Prostate gland (tissue), 2 donors: ENCODE results near the gene SOX5. TPM values are rescaled to one million over a fixed set of nuclear protein-coding genes. Genes with fewer than 3 reads are reported as not detected.

Source experiments
- DNase-seq: peaks from one replicate; pipeline ENCODE4 v3.0.0-alpha.2; 2019; ENCODE audit warnings: low spot score
- H3K27ac ChIP-seq, 2 donors: fragments of 200-600 bp; sonication (generic); 2 replicates each; pipeline ENCODE4 v1.5.1; 2017 to 2019
- H3K27me3 ChIP-seq: fragments of 200-600 bp; sonication (generic); replicated peaks from 2 replicates; pipeline ENCODE4 v1.5.1; 2019; ENCODE audit not compliant: insufficient read depth
- H3K36me3 ChIP-seq, 2 donors: fragments of 200-600 bp; sonication (generic); 1 replicate in 1 of 2; 2 replicates in 1 of 2; pipeline versions ENCODE4 v1.5.1 to v1.8.1; 2017 to 2019
- H3K4me1 ChIP-seq: fragments of 200-600 bp; sonication (generic); replicated peaks from 2 replicates; pipeline ENCODE4 v1.5.1; 2019
- H3K4me3 ChIP-seq, 2 donors: fragments of 200-600 bp; sonication (generic); 2 replicates each; pipeline ENCODE4 v1.5.1; 2017 to 2019
- H3K9me3 ChIP-seq: fragments of 200-600 bp; sonication (generic); 2 replicates; pipeline ENCODE4 v1.5.1; 2017
- CTCF ChIP-seq, 4 experiments: fragments of 200-600 bp in 2 of 4; fragments of 450-650 bp in 2 of 4; sonication (generic) in 2 of 4; IDR thresholded peaks; 1 replicate in 3 of 4; 2 replicates in 1 of 4; pipeline ENCODE4 v1.5.1; 2016 to 2019; ENCODE audit warnings: antibody characterized with exemption in 4 of 4, mild to moderate bottlenecking in 2 of 4, moderate library complexity in 2 of 4
- POLR2A ChIP-seq: fragments of 450-650 bp; IDR thresholded peaks from one replicate; pipeline ENCODE4 v1.6.1; 2016; ENCODE audit warnings: antibody characterized with exemption, mild to moderate bottlenecking
- POLR2AphosphoS5 ChIP-seq: sonication (generic); formaldehyde crosslinking; IDR thresholded peaks from one replicate; pipeline ENCODE4 v1.6.1; 2017; ENCODE audit warnings: antibody characterized with exemption
- WGBS: methylation state at CpG from one replicate; pipeline ENCODE4 v1.1.5; 2018; 5-methylcytosine and 5-hydroxymethylcytosine counted together
- intact Hi-C: fragments of 100-400 bp; cut with DNase I; formaldehyde crosslinking; loops from one replicate; pipeline ENCODE4 v1.14.2; 2022
- total RNA-seq, 2 donors: library from RNA; depleted of rRNA; stranded (reverse); fragments of >200 nt; gene quantifications; one replicate each; pipeline ENCODE4 v1.1.0, GENCODE V29; 2016

SOX5 gene
- total RNA-seq, 2 donors from 2014 or later: 3.7 to 7.8 TPM

GRCh38 chr12:23763724-23764123, 185.7 kb downstream of the SOX5 start:
- intact Hi-C loops: no loop called here
- 92% methylated on average over 1 of the region's 1 CpG for WGBS
- H3K27ac ChIP-seq: no peak overlapping the region

DNA sequence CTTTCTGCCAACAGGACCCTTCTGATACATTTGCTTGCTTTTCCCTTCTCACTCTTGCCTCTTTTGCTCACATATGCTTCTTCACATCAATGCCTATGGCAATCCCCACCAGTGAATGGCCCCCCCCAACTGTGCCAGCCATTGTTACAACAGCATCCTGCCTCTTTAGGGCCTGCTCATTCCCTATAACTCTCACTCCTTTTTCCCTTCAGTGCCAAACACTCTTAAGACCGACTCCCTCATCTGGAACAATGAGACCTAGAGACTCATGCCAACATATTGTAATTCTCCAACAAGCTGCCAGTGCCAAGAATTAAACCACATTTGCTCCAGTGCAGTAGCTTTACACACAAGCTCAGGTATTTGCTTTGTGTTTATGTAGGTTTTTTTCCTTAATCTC, 189.0 kb downstream of the SOX5 start:
- TF ChIP-seq CTCF (IDR thresholded peaks at IDR 0.05) (no peak), POLR2AphosphoS5 (no peak), POLR2A (no peak)
- DNase-seq: no peak
- intact Hi-C loops: no loop called here
- no peaks in the 10 kb centered on the region for H3K4me1 ChIP-seq
- H3K36me3 ChIP-seq: no peaks in the 10 kb centered on the region
- no peaks in the 10 kb centered on the region for H3K9me3 ChIP-seq
- H3K27me3 ChIP-seq: no peaks in the 10 kb centered on the region
- 19% methylated on average over 1 of the region's 1 CpG for WGBS
- no peak overlapping the region for H3K27ac ChIP-seq
- H3K4me3 ChIP-seq: no peak overlapping the region

More at GRCh38 chr12:23763724-23764123, 185.7 kb downstream of the SOX5 start:
- H3K4me3 ChIP-seq: no peak overlapping the region
- no peaks in the 10 kb centered on the region for H3K9me3 ChIP-seq
- TF ChIP-seq POLR2A: no peak
- TF ChIP-seq POLR2AphosphoS5: no peak
- no peak for TF ChIP-seq CTCF (IDR thresholded peaks at IDR 0.05)
- no peaks in the 10 kb centered on the region for H3K4me1 ChIP-seq
- no peaks in the 10 kb centered on the region for H3K27me3 ChIP-seq
- no peaks in the 10 kb centered on the region for H3K36me3 ChIP-seq
- DNase-seq: no peak

DNA sequence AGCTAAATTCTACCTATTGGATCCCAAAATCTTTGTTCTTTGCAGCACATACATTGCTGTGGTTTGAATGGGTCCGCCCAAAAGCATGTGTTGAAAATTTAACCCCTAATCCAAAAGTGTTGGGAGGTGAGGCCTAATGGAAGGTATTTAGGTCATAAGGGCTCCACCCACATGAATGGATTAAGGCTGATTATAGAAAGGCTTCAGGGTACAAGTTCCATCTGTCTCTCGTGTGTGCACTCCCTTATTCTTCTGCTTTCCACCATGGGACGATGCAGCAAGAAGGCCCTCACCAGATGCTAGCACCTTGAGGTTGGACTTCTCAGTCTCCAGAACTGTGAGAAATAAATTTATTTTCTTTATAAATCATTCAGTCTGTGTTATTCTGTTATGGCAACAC, 190.9 kb downstream of the SOX5 start:
- intact Hi-C loops: no loop called here
- WGBS: 100% methylated on average over 3 of the region's 3 CpGs
- no peak for TF ChIP-seq POLR2A
- TF ChIP-seq POLR2AphosphoS5: no peak
- TF ChIP-seq CTCF (IDR thresholded peaks at IDR 0.05): no peak
- no peak overlapping the region for H3K27ac ChIP-seq
- H3K4me3 ChIP-seq: no peak overlapping the region
- H3K36me3 ChIP-seq: no peaks in the 10 kb centered on the region
- no peaks in the 10 kb centered on the region for H3K9me3 ChIP-seq
- no peak for DNase-seq
- H3K4me1 ChIP-seq: no peaks in the 10 kb centered on the region
- no peaks in the 10 kb centered on the region for H3K27me3 ChIP-seq

GRCh38 chr12:23757541-23757962, 191.9 kb downstream of the SOX5 start:
- no peak for TF ChIP-seq POLR2A
- TF ChIP-seq POLR2AphosphoS5: no peak
- TF ChIP-seq CTCF (IDR thresholded peaks at IDR 0.05): no peak
- intact Hi-C loops: no loop called here
- no peaks in the 10 kb centered on the region for H3K9me3 ChIP-seq
- DNase-seq: no peak
- no peaks in the 10 kb centered on the region for H3K36me3 ChIP-seq
- H3K27ac ChIP-seq: no peak overlapping the region
- no peaks in the 10 kb centered on the region for H3K27me3 ChIP-seq
- H3K4me1 ChIP-seq: no peaks in the 10 kb centered on the region
- H3K4me3 ChIP-seq: no peak overlapping the region
- 25% methylated on average over 1 of the region's 1 CpG for WGBS

DNA sequence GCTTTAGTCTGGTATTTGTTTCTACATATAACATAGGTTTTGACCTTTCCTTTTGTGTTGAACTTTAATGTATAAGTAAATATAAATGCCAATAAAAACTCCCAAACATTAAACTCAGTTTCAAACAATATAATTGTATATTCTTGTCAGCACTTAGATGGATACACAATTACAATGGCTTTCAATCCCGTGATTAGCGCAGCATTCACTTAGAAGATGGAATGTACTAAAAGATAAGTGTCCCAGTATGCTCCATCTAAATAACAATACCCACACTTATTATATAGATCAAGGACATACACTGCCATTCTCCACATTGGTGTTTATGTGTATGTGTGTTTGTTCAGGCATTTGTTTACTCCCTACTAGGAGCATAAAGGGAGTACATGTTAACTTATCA, 193.1 kb downstream of the SOX5 start:
- WGBS: 98% methylated on average over 2 of the region's 2 CpGs
- intact Hi-C loops: no loop called here
- Histone ChIP-seq H3K36me3 (no peaks in the 10 kb centered on the region), H3K27ac (no peak overlapping the region), H3K27me3 (no peaks in the 10 kb centered on the region), H3K4me1 (no peaks in the 10 kb centered on the region), H3K4me3 (no peak overlapping the region), H3K9me3 (no peaks in the 10 kb centered on the region)
- no peak for DNase-seq
- no peak for TF ChIP-seq POLR2A
- no peak for TF ChIP-seq POLR2AphosphoS5
- TF ChIP-seq CTCF (IDR thresholded peaks at IDR 0.05): no peak
